Fibroblast of pulmonary artery (primary cell): ENCODE measurements around the gene SHISA7.

Experiments used
- DNase-seq: peaks from one replicate; pipeline ENCODE4 v3.0.0-alpha.2; 2010; ENCODE audit warnings: low read depth
- H3K4me3 ChIP-seq: replicated peaks from 2 replicates; pipeline ENCODE4 v1.5.1; 2011; ENCODE audit warnings: low read depth, mild to moderate bottlenecking, control low read depth, low read length, moderate library complexity
- CTCF ChIP-seq: IDR thresholded peaks from 2 replicates; pipeline ENCODE4 v1.5.1; 2011; ENCODE audit warnings: mild to moderate bottlenecking, control low read depth, low read length, inconsistent platforms; ENCODE audit errors: missing control alignments

The SHISA7 gene

DNA sequence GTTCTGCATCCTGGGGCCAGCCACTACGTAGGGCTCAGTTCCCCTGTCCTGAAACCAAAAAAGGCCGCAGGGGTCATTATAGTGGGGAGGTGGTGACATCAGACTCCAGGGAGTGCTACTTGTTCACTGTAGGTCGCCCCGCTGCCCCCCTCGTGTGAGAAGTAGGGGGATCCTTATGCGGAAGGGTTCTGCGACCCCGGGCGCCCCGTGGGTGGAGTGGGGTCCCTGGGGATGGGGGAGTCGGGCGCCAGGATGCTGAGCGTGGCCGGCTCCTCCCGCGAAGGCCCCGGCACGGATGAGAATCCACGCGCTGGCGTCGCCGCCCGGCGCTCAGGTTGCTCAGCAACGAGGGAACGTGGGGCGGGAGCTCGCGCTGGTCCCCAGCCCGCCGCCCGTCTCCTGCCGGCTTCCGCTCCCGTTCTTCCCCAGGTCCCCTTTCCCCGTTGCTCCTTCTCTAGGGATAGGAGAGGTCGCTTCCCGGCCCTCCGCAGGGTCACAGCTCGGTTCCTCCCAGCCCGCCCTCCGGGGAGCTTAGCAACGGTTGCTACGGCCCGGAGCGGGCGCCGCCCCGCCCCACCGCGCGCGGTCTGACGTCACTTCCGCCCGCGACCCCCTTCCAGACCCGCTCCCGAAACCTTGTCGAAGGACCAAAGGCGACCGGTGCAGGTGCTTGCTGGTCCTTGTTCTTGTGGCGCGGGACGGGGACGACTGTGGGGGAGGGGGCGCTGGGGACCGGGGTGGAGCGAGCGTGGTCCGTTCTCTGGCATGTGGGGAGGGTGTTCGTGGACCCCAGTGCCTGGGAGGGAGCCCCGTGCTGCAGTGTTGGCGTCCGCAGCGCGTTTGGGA, 41.7 kb upstream of the SHISA7 start, which contains the start of gene NAT14:
TSS of gene NAT14 (plus strand) at position 596 of the 846 bp plus-strand sequence. CDS start 521 bp downstream, outside the sequence.
- no peak for TF ChIP-seq CTCF
- peak; percentile 61 for DNase-seq
- peak within 1 kb of the TSS; percentile 67 for H3K4me3 ChIP-seq

DNA sequence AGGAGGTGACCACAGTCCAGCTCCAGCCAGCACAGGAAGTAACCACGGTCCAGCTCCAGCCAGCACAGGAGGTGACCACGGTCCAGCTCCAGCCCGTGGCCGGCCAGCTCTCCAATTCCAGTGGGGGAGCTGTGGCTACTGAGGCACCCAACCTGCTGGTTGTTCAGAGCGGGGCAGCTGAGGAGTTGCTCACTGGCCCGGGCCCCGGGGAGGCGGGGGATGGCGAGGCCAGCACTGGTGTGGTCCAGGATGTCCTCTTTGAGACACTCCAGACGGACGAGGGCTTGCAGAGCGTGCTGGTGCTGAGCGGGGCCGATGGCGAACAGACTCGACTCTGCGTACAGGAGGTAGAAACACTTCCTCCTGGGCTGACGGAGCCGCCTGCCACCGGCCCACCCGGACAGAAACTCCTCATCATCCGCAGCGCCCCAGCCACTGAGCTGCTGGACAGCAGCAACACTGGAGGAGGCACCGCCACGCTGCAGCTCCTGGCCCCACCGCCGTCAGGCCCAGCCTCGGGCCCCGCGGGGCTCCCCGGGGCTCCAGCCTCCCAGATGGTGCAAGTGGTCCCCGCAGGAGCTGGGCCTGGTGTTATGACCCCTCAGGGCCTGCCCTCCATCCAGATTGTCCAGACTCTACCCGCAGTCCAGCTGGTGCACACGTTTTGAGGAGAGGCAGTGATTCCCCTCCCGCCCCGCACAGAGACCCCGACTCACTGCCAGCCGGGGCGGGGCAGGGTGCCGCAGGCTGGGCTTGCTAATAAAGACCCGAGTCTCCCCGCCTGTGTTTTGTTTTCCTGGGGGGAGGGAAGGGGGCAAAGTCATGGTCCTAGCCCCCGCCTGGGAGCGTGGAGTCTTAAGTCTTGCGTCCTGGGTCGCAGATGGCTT, 40.8 kb upstream of the SHISA7 start:
- TF ChIP-seq CTCF = no peak
- H3K4me3 ChIP-seq = peak overlapping the region; percentile 67
- DNase-seq = no peak

GRCh38 chr19:55482967-55483705, 40.0 kb upstream of the SHISA7 start:
- H3K4me3 ChIP-seq = no peak overlapping the region
- DNase-seq = no peak
- TF ChIP-seq CTCF = no peak

DNA sequence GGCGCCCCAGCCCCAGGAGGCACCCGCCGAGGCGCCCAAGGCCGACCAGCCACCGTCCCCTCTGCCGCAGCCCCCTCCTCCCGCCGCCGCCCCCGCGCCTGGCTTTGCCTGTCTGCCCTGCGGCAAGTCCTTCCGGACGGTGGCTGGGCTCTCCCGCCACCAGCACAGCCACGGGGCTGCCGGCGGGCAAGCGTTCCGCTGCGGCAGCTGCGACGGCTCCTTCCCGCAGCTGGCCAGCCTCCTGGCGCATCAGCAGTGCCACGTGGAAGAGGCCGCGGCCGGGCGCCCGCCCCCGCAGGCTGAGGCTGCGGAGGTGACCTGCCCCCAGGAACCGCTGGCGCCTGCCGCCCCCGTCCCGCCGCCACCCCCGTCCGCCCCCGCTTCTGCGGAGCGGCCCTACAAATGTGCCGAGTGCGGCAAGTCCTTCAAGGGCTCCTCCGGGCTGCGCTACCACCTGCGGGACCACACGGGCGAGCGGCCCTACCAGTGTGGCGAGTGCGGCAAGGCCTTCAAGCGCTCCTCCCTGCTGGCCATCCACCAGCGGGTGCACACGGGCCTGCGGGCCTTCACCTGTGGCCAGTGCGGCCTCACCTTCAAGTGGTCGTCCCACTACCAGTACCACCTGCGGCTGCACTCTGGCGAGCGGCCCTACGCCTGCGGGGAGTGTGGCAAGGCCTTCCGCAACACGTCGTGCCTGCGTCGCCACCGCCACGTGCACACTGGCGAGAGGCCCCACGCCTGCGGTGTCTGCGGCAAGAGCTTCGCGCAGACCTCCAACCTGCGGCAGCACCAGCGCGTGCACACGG, 39.3 kb upstream of the SHISA7 start:
- TF ChIP-seq CTCF = no peak
- H3K4me3 ChIP-seq = no peak overlapping the region
- no peak for DNase-seq

DNA sequence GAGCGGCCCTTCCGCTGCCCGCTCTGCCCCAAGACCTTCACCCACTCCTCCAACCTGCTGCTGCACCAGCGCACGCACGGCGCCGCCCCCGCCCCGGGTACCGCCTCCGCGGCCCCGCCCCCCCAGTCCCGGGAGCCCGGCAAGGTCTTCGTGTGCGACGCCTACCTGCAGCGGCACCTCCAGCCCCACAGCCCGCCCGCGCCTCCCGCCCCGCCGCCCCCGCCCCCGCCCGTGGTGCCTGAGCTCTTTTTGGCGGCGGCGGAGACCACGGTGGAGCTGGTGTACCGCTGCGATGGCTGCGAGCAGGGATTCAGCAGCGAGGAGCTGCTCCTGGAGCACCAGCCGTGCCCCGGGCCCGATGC, 38.7 kb upstream of the SHISA7 start:
- no peak for TF ChIP-seq CTCF
- DNase-seq = no peak
- H3K4me3 ChIP-seq = no peak overlapping the region

DNA sequence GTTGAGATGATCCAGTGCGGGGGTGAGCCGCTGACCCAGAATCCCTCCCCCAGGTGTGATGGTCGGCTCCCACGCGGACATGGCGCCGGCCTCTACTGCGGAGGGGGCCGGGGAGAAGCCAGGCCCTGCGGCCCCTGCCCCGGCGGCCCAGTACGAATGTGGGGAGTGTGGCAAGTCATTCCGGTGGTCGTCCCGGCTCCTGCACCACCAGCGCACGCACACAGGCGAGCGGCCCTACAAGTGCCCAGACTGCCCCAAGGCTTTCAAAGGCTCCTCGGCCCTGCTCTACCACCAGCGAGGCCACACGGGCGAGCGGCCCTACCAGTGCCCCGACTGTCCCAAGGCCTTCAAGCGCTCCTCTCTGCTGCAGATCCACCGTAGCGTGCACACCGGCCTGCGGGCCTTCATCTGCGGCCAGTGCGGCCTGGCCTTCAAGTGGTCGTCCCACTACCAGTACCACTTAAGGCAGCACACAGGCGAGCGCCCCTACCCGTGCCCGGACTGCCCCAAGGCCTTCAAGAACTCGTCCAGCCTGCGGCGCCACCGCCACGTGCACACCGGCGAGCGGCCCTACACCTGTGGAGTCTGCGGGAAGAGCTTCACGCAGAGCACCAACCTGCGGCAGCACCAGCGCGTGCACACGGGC, 38.2 kb upstream of the SHISA7 start:
- no peak for TF ChIP-seq CTCF
- H3K4me3 ChIP-seq = no peak overlapping the region

More for the DNA sequence above, 38.2 kb upstream of the SHISA7 start:
- DNase-seq = no peak
